WTC11 (cell line): ENCODE results near the gene CCNB2. TPM values are rescaled to one million over a fixed set of nuclear protein-coding genes. Genes with fewer than 3 reads are reported as not detected.
A peak's percentile ranks its signal among the peaks of the same experiment; 100 is the strongest.

ENCODE experiments used
- ATAC-seq: fragments of 200-7000 bp; cut with Tn5 transposase; 2 replicates; pipeline ENCODE4 v1.10.0; 2021; ENCODE audit warnings: mild to moderate bottlenecking, moderate library complexity
- Bru-seq: library from RNA; stranded (reverse); fragments of 400-500 nt; gene quantifications from one replicate; lab custom pipeline; 2021; lab: Mats Ljungman, UMichigan
- CTCF ChIA-PET: fragments of 300-600 bp; sonication (Branson Sonifier 250); formaldehyde crosslinking; loops from one replicate; lab custom pipeline; 2021; ENCODE audit warnings: antibody characterized with exemption; lab: Charles Lee
- POLR2A ChIA-PET: fragments of 350-600 bp; sonication (Branson Sonifier 250); formaldehyde crosslinking; loops from one replicate; lab custom pipeline; 2021; ENCODE audit warnings: antibody characterized with exemption; lab: Charles Lee
- DNase-seq: peaks from one replicate; pipeline ENCODE4 v3.0.0; 2021; ENCODE audit warnings: low spot score
- H3K27ac Mint-ChIP-seq: 2 replicates; pipeline ENCODE4 v1.8.0; 2021; ENCODE audit warnings: mixed read lengths
- H3K27me3 Mint-ChIP-seq: 2 replicates; pipeline ENCODE4 v1.8.0; 2021; ENCODE audit warnings: low read depth, mild to moderate bottlenecking, moderate library complexity, mixed read lengths
- H3K36me3 Mint-ChIP-seq: 2 replicates; pipeline ENCODE4 v1.8.0; 2021; ENCODE audit warnings: mixed read lengths
- H3K4me1 Mint-ChIP-seq: 2 replicates; pipeline ENCODE4 v1.8.0; 2022; ENCODE audit warnings: mixed read lengths
- H3K4me3 Mint-ChIP-seq: 2 replicates; pipeline ENCODE4 v1.8.0; 2021; ENCODE audit warnings: mild to moderate bottlenecking, moderate library complexity, mixed read lengths
- H3K9me3 Mint-ChIP-seq: 2 replicates; pipeline ENCODE4 v1.8.0; 2021; ENCODE audit warnings: mixed read lengths
- AR ChIP-seq: fragments of 250-450 bp; sonication (Bioruptor Pico); IDR thresholded peaks from 2 replicates; pipeline ENCODE4 v1.9.0; 2021; ENCODE audit warnings: mild to moderate bottlenecking
- ARID4B ChIP-seq: sonication (generic); formaldehyde crosslinking; IDR thresholded peaks from 2 replicates; pipeline ENCODE4 v1.8.0; 2023; ENCODE audit warnings: missing genetic modification reagents, mild to moderate bottlenecking, borderline replicate concordance
- CBFB ChIP-seq: sonication (generic); formaldehyde crosslinking; IDR thresholded peaks from 2 replicates; pipeline ENCODE4 v1.8.1; 2022; ENCODE audit warnings: mild to moderate bottlenecking, low read depth, missing genetic modification reagents
- ERG ChIP-seq: fragments of 250-450 bp; sonication (Bioruptor Pico); IDR thresholded peaks from 2 replicates; pipeline ENCODE4 v1.8.0; 2021; ENCODE audit warnings: mild to moderate bottlenecking
- ESRRA ChIP-seq: sonication (generic); formaldehyde crosslinking; IDR thresholded peaks from 2 replicates; pipeline ENCODE4 v1.8.1; 2022; ENCODE audit warnings: mild to moderate bottlenecking, missing genetic modification reagents, borderline replicate concordance
- ETV6 ChIP-seq: sonication (generic); formaldehyde crosslinking; IDR thresholded peaks from 2 replicates; pipeline ENCODE4 v1.8.1; 2022; ENCODE audit warnings: mild to moderate bottlenecking, missing genetic modification reagents
- FOXP1 ChIP-seq: sonication (generic); formaldehyde crosslinking; IDR thresholded peaks from 2 replicates; pipeline ENCODE4 v1.8.0; 2022; ENCODE audit warnings: missing genetic modification reagents, mild to moderate bottlenecking, moderate library complexity, borderline replicate concordance
- FOXP4 ChIP-seq: sonication (generic); formaldehyde crosslinking; IDR thresholded peaks from 2 replicates; pipeline ENCODE4 v1.8.0; 2022; ENCODE audit warnings: mild to moderate bottlenecking, missing genetic modification reagents
- GRHL2 ChIP-seq: fragments of 250-450 bp; sonication (Bioruptor Pico); IDR thresholded peaks from 2 replicates; pipeline ENCODE4 v1.8.0; 2022; ENCODE audit warnings: mild to moderate bottlenecking, moderate library complexity; ENCODE audit not compliant: insufficient replicate concordance, severe bottlenecking
- GTF2I ChIP-seq: fragments of 250-450 bp; sonication (Bioruptor Pico); conservative IDR thresholded peaks from 2 replicates; pipeline ENCODE4 v1.4.0; 2021; ENCODE audit warnings: mild to moderate bottlenecking
- IRF1 ChIP-seq: sonication (generic); formaldehyde crosslinking; IDR thresholded peaks from 2 replicates; pipeline ENCODE4 v1.8.0; 2023; ENCODE audit warnings: missing genetic modification reagents
- MAX ChIP-seq: sonication (generic); formaldehyde crosslinking; IDR thresholded peaks from 2 replicates; pipeline ENCODE4 v1.8.0; 2022; ENCODE audit warnings: mild to moderate bottlenecking, missing genetic modification reagents
- NFYB ChIP-seq: sonication (generic); formaldehyde crosslinking; conservative IDR thresholded peaks from 2 replicates; pipeline ENCODE4 v1.8.0; 2022; ENCODE audit warnings: low read depth, missing genetic modification reagents
- SOX15 ChIP-seq: fragments of 250-450 bp; sonication (Bioruptor Pico); IDR thresholded peaks from 2 replicates; pipeline ENCODE4 v1.9.0; 2021; ENCODE audit warnings: mild to moderate bottlenecking
- SP1 ChIP-seq: sonication (generic); formaldehyde crosslinking; conservative IDR thresholded peaks from 2 replicates; pipeline ENCODE4 v1.8.1; 2022; ENCODE audit warnings: missing genetic modification reagents
- TEAD1 ChIP-seq: sonication (generic); formaldehyde crosslinking; IDR thresholded peaks from 2 replicates; pipeline ENCODE4 v1.8.0; 2022; ENCODE audit warnings: mild to moderate bottlenecking, missing genetic modification reagents
- TEAD4 ChIP-seq: sonication (generic); formaldehyde crosslinking; IDR thresholded peaks from 2 replicates; pipeline ENCODE4 v1.8.0; 2022; ENCODE audit warnings: mild to moderate bottlenecking, missing genetic modification reagents
- USF1 ChIP-seq: sonication (generic); formaldehyde crosslinking; IDR thresholded peaks from 2 replicates; pipeline ENCODE4 v1.8.0; 2022; ENCODE audit warnings: mild to moderate bottlenecking, missing genetic modification reagents
- USF2 ChIP-seq: sonication (generic); formaldehyde crosslinking; IDR thresholded peaks from 2 replicates; pipeline ENCODE4 v1.8.1; 2023; ENCODE audit warnings: mild to moderate bottlenecking, missing genetic modification reagents, moderate library complexity
- ZNF232 ChIP-seq: sonication (generic); formaldehyde crosslinking; IDR thresholded peaks from 2 replicates; pipeline ENCODE4 v1.8.0; 2022; ENCODE audit warnings: mild to moderate bottlenecking, missing genetic modification reagents
- long read RNA-seq, 3 experiments: library from RNA in 1 of 3; library from capped mRNA in 1 of 3; library from polyadenylated mRNA in 1 of 3; unstranded in 2 of 3; stranded (forward) in 1 of 3; transcript quantifications; one replicate each; pipeline ENCODE4 v2.0.0, GENCODE V29; 2021
- total RNA-seq: library from RNA; stranded (reverse); gene quantifications from 3 replicates; pipeline ENCODE4 v1.2.3, GENCODE V29; 2021

The CCNB2 gene
- total RNA-seq (93.3 to 101 TPM (median 98.8 TPM) in 3 replicates), Bru-seq, nascent RNA (percentile 82 among the genes with signal in this experiment)
- long read RNA-seq, experiment 1, transcript CCNB2-201 (9 exons, 1,556 nt) = major isoform, 220 of 241 reads
- long read RNA-seq, experiment 1, transcript CCNB2-205 (8 exons, 2,503 nt) = minor isoform, 5 of 241 reads
- long read RNA-seq, experiment 1, partial matches to known transcripts = 10 of 241 reads
- long read RNA-seq, experiment 1, other reads (novel, unspliced or antisense) = 6 of 241 reads
- long read RNA-seq, experiment 2, transcript CCNB2-201 (9 exons, 1,556 nt) = major isoform, 132 of 190 reads
- long read RNA-seq, experiment 2, partial matches to known transcripts = 38 of 190 reads
- long read RNA-seq, experiment 2, other reads (novel, unspliced or antisense) = 19 of 190 reads
- long read RNA-seq, experiment 3, transcript CCNB2-201 (9 exons, 1,556 nt) = major isoform, 391 of 407 reads
- long read RNA-seq, experiment 3, partial matches to known transcripts = 0 of 407 reads
- long read RNA-seq, experiment 3, other reads (novel, unspliced or antisense) = 15 of 407 reads

GRCh38 chr15:59104912-59105732 is at the start of gene CCNB2:
TSS of gene CCNB2 (plus strand) at chr15:59105146. CDS start at chr15:59105269, 123 bp downstream.
- ATAC-seq (peak; percentile 98), DNase-seq (peak; percentile 88)
- CTCF ChIA-PET = interaction anchor here (1.3 kb wide), 2 partner anchors 70 to 125 kb away, joined by 3 read pairs; no protein-coding TSS in a partner anchor
- Mint-ChIP-seq H3K4me3 (peak within 1 kb of the TSS; percentile 96), H3K9me3 (no peaks in the 10 kb centered on the region), H3K4me1 (peaks cover 8% of the 10 kb centered on the region), H3K36me3 (peaks cover 31% of the 10 kb centered on the region), H3K27ac (peak within 1 kb of the TSS; percentile 88), H3K27me3 (no peaks in the 10 kb centered on the region)
- POLR2A ChIA-PET = interaction anchor here (0.5 kb wide), 1 partner anchor 17 kb away, joined by 5 read pairs; no protein-coding TSS in a partner anchor
- TF ChIP-seq IRF1 (no peak), USF1 (CRISPR knock-in tag) (peak; percentile 68), ERG (CRISPR knock-in tag) (no peak), SOX15 (CRISPR knock-in tag) (no peak), ETV6 (CRISPR knock-in tag) (peak; percentile 91), FOXP4 (CRISPR knock-in tag) (peak; percentile 57; the same call in 1 of the 2 replicates), USF2 (peak; percentile 61), GRHL2 (CRISPR knock-in tag) (no peak), SP1 (CRISPR knock-in tag) (peak; percentile 69), TEAD1 (peak; percentile 18; the same call in 1 of the 2 replicates), MAX (peak; percentile 87), AR (CRISPR knock-in tag) (no peak), CBFB (CRISPR knock-in tag) (0 out of 2 replicates have a peak, but pooled peaks have one; percentile 23), NFYB (peak; percentile 81), FOXP1 (peak; percentile 85; the same call in 1 of the 2 replicates), ZNF232 (CRISPR knock-in tag) (peak; percentile 81), TEAD4 (CRISPR knock-in tag) (0 out of 2 replicates have a peak, but pooled peaks have one; percentile 35), ARID4B (peak; percentile 88; the same call in 1 of the 2 replicates), ESRRA (CRISPR knock-in tag) (peak; percentile 55; the same call in 1 of the 2 replicates), GTF2I (no peak)
